HG03442 (cell line): ENCODE data around the gene F11.
"Not testable (repeated sequence)": the region's sequence is repeated elsewhere in the genome, so short reads cannot be mapped to it uniquely, and the experiment has no call there.

ENCODE experiments used
- ATAC-seq: cut with Tn5 transposase; IDR thresholded peaks from one replicate; pipeline ENCODE4 v1.9.1; 2021; ENCODE audit warnings: mild to moderate bottlenecking, moderate library complexity; ENCODE audit not compliant: unreplicated experiment

Gene F11

DNA sequence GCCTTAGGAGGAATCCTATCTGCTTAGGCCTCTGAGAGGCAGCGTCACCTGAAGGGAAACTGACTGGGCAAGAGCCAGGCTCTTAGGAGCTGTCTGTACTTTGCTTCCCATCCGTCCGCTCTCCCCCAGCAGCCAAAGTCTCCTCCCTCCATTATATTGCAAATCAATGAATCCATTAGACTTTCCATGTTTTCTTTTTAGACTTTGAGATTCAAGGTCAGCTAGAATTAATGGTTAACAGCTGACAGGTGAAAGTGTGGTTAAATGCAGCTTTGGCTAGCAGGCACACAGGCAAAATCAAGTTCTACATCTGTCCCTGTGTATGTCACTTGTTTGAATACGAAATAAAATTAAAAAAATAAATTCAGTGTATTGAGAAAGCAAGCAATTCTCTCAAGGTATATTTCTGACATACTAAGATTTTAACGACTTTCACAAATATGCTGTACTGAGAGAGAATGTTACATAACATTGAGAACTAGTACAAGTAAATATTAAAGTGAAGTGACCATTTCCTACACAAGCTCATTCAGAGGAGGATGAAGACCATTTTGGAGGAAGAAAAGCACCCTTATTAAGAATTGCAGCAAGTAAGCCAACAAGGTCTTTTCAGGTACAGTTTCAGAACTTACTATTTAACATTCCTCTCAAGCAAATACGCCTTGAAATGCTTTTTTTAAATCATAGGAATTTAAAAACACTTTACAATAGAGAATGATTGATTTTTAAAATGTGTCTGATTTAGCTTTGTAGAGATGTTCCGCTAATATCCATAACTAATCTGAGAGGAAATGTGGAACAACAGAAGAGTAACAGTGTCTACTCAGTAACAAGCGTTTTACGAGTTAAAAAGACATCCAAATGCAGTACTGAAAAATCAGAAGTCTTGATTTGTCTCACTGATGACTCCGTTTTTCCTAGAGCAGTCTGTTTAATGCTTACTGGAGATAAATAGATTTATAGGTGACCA, at the start of gene F11:
Gene F11 (plus strand): TSS at position 507 of the 970 bp plus-strand sequence. CDS start 948 bp downstream, outside the sequence.
- ATAC-seq, result no peak

DNA sequence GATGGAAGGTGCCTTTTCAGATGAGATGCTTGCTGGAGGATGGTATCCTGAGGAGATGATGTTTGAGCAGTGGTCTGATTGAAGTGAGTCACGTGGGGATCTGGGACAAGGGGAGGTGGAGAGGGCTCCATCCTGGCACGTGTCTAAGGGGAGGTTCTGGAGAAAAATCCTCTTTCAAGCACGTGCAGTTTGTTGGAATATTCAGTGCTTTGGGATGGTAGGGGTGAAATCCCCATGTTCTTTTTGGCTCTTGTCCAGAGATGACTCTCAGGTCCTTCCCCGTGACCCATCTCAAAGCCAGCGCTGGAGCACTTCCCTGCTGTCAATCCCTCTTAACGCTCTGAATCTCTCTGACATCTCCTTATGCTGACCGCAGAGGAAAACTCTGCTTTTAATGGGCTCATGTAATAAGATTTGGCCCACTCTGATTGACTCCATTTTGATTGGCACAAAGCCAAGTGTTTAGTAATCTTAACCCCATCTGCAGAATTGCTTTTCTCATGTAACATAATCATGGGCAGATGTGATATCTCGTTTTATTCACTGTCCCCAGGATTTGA, 49.4 kb upstream of the F11 start:
- no peak for ATAC-seq

DNA sequence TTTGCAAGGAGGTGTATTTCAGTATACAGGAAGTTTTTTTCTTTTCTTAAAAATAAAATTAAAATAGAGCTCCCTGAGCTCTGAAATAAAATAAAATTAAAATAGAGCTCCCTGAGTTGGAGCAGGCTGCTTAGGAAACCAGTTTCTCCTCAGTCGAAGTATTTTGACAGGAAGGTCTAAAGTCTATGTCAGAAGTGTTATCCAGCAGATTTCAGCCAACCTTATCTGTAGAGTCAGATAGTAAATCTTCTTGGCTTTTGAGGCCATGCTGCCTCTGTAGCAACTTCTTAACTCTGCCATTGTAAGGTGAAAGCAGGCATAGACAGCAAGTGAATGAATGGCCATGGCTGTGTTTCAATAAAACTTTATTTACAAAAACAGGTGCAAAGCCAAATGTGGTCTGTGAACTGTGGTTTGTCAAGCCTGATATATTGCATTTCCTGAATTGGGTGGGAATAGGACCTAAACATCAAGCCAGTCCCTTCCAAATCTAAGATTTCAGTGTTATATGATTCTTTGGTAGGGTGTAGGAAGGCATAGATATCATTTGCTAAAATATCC, 48.2 kb upstream of the F11 start:
- no peak for ATAC-seq

DNA sequence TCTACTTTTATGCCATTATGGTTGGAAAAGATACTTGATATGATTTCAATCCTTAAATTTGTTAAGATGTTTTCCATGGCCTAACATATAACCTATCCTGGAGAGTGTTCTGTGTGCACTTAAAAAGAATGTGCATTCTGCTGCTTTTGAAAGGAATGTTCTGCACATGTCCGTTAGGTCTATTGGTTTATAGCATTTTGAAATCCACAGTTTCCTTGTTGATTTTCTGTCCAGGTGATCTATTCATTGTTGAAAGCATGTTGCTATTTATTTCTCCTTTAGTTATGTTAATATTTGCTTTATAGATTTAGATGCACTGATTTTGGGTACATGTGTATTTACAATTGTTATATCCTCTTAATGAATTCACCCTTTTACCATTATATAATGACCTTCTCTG, 44.4 kb upstream of the F11 start:
- no peak for ATAC-seq

DNA sequence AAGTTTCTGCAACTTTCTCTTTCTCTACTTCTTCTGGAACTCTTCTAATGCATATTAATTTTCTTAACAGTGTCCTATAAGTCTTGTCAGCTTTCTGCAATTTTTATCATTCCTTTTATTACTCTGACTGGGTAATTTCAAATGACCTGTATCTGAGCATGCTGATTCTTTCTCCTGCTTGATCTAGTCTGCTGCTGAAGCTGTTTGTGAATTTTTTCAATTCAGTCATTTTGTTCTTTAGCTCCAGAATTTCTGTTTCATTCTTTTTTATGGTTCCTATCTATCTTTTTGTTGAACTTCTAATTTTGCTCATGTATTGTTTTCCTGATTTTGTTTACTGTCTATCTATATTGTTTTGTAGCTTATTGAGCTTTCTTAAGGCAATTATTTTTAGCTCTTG, 40.1 kb upstream of the F11 start:
- no peak for ATAC-seq

DNA sequence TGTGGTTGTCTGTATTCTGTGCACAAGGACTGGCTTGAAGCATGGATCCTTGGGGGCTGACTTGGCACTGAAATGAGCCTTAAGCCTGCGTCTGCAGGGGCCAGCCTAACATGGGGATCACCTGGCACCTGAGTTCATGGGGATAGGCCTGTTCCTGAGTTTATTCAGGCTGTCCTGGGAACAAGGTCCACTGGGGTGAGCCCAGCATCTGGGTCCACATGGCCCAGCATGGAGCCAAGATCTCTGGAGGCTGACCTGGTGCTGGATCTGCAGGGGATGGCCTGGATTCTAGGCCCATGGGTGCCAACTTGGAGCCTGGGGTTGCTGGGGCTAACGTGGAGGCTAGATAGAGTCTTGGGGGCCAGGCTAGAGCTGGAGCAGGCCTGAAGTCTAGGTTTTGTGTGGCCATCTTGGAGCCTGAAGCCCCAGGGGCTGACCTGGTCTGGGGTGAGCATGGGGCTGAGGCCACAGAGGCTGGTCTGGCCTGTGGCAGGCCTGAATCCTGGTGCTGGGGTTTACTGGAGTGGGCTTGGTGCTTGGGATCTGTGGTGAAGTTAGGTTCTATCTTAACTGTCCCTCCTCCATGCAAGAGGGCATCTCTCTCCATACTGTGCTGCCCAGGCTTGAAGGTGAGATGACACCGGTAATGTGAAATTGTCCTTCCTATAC, 39.3 kb upstream of the F11 start:
- no peak for ATAC-seq

DNA sequence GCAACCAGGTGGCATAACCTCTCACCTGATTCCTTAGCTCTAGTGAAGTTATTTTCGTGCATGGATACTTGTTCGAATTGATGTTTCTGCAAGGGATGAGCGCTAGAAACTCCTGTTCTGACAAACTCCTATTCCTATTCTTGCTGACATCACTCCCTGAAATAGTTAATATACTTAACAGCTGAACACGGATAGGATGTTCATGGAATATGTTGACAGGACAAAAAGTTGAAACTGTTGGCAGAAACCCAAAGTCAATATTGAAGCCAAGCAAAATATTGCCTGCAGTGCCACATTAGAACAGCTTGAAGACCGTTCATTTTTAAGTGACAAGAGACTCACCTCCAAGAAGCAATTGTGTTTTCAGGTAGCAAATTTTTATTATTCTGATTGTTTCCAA, 38.8 kb upstream of the F11 start, which contains the start of gene KLKB1:
Gene KLKB1 (plus strand): TSS at position 287 of the 400 bp plus-strand sequence. CDS start 689 bp downstream, outside the sequence.
- no peak for ATAC-seq

DNA sequence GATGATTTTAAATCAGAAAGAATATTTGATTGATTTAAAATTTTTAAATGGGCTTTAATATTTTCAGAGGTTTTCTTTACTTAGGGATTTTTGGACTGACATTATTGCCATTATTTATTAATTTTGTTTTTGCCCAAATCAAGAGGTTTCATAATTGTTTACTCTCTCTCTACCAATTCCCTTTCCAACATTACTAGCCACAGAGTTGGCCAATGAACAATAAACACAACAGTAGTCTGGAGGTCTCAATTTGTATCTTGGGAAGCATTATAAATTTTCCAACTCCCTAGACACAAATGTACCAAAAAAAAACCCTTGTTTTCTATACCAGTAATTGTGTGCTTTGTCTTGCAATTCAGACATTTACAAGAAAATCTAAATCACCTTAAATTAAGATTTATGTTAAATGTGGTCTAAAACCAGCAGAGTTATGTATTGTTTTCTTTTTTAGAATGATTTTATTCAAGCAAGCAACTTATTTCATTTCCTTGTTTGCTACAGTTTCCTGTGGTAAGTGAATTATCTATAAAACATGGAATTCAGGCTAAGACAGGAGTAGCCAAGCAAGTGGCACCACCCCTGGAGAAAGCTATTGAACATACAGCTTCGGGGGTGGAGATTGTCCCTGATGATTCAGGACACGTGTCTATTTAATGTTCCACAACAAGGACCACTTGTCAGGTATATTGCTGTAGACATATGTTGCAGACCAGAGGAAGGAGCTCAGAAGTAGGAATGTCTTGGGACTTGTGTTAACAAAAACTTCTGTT, 38.1 kb upstream of the F11 start:
- ATAC-seq, result no peak

DNA sequence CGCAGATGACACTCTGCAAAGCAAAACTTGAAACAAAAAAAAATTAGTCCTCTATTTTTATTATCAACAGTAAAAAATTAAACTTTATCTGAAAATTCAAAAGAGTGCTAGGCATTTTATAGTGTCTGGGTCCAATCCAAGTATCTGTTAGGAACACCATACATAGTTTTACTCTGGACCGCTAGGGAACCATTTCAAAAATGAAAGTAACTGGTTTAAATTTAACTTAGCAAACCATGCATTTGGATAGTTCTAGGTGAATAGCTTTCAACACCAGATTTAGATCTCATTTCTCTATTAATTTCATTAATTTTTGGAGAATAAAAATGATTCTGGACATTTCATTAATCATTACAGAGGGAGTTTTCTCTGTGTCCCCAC, 37.5 kb upstream of the F11 start:
- no peak for ATAC-seq

DNA sequence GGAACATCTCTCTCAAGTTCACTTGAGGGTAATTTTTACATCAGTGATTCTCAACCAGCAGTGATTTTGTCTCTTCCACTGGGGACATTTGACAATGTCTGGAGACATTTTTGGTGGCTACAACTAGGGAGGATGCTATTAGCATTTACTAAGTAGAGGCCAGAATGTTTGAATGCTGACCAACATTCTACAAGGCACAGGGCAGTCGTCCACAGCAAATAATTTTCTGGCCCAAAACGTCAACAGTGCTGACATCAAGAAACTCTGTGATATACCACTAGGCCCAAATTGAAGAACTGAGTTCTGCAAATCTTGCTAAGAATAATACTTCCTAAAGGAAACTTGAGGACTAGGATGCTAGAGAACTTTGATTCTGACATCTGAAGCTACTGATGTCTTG, 31.6 kb upstream of the F11 start:
- no peak for ATAC-seq

DNA sequence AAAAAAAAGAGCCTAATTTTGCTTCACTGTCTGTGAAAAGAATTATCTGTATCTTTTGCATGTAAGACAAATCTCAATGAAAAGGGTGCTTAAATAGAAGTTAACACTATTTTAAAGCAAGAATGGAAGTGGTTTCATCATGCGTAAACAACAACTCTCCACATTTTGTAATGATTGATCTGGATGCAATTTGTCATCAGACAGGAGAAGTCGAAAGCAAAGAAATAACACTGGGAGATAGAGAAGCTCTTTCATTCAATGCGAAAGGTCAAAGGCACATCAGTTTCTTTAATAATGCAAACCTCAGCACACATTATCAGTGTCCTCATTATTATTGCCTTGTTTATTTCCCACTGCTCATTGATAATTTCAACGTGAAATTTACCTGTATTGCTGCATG, 29.9 kb upstream of the F11 start:
- ATAC-seq, result no peak

DNA sequence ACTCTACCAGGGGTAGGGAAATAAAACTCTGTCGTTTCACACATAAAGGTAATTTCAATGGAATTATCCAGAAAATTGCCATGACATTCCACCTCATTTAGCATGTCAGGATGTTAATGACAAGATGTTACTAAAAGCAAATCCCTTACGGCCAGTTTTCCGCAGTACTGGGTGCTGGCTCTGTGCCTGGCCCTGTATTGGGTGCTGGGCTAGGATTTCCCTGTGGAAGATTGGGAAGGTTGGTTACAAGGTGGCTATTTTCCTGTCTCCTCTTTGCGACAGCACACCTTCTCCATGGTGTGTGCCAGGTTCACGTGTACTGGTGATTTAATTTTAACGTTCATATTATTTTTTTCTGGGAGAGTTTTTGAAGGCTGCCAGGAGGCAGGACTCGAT, 25.5 kb upstream of the F11 start:
- no peak for ATAC-seq

DNA sequence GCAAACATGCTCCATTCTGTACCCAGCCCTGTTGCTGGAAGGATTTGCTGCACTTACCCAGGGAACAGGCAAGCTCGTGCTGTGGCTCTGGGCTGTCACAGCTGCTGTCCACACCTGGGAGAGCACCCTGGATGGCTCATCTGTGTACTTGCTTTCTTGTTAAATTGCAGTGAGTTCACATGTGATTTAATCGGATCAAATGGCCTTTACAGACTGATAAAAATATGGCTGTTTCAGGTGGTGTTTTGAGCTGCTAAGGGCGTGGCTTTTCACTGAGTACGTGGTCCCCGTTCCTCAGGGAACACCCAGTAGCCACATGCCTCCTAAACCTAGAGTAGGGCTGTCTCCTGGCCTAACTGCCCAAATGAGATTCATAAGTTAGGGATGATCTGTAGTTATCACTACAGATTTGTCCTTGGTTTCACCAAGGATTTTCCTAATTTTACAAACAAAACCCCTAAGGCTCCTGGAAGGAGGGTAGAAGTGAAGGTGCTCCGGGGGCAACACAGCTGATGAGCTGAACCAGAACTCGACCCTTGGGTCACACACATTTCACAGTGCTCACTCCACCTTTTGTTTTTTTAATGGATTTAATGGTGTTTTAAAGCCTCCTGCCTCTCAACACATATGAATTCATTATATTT, 25.0 kb upstream of the F11 start:
- ATAC-seq, result no peak

DNA sequence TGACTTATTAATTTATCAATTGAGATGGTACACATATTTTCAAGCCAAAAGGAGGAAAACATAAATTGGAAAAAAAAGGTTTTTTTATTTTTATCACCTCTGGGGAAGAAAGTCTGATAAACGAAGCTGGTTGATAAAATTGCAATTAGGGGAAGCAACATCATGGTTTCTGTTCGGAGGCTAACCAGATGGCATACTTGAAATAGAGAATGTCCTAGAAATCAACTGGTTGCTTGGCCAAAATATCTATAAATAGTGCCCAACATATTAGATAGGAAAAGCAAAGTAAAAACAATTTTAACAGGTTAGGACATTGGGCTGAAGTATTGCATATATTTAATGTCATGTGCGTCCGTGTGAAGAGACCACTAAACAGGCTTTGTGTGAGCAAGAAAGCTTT, 24.4 kb upstream of the F11 start:
- ATAC-seq, result no peak

DNA sequence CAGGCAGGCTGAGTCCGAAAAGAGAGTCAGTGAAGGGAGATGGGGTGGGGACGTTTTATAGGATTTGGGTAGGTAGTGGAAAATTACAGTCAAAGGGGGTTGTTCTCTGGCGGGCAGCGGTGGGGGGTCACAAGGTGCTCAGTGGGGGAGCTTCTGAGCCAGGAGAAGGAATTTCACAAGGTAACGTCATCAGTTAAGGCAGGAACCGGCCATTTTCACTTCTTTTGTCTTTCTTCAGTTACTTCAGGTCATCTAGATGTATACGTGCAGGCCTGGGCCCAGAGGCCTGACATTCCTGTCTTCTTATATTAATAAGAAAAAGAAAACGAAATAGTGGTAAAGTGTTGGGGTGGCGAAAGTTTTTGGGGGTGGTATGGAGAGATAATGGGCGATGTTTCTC, 24.0 kb upstream of the F11 start:
- ATAC-seq, result not testable (repeated sequence)

DNA sequence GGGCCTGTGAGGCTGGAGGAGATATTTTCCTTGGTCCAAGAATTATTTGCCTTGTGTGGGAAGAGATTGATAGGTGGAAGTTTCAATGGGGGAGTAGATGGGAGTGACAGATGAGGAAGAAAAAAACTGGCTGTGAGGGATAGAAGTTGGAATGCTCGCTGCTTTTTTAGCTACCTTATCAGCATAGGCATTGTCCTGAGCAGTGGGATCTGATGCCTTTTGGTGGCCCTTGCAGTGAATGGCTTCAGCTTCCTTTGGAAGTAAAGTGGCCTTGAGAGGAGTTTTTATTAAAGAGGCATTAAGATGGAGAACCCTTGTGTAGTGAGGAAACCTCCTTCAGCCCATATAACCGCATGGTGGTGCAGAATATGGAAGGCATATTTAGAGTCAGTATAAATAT, 22.7 kb upstream of the F11 start:
- ATAC-seq, result no peak

DNA sequence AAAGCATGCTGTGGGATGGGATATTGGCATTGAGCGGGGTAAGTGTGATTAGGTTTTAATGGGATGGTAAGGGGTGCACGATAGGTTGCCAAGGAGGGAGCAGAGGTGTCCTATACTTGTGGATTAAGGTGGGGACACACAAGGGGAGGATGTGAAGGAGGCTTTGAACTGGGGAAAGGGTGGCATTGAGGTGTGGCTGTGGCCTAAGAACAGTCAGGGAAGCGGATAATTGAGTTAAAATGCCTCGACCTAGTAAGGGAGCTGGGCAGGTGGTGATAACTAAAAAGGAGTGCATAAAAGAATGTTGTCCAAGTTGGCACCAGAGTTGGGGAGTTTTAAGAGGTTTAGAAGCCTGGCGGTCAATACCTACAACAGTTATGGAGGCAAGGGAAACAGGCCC, 21.2 kb upstream of the F11 start:
- ATAC-seq, result no peak

DNA sequence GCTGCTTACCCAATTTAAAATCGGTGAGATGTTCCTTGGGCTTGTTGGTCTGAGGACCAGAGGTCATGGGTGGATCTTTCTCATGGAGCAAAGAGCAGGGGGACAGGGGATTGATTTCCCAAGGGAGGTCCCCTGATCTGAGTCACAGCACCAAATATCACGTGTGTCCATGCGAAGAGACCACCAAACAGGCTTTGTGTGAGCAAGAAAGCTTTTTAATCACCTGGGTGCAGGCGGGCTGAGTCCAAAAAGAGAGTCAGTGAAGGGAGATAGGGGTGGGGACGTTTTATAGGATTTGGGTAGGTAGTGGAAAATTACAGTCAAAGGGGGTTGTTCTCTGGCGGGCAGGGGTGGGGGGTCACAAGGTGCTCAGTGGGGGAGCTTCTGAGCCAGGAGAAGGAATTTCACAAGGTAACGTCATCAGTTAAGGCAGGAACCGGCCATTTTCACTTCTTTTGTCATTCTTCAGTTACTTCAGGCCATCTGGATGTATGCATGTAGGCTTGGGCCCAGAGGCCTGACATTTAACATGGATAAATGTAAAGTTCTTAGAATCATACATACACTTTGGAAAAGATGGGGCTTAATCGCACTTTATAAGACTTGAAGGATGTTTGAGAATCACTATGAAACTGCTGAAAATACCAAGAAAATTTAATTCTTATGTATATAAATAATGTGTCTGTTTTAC, 18.8 kb upstream of the F11 start:
- not testable (repeated sequence) for ATAC-seq

DNA sequence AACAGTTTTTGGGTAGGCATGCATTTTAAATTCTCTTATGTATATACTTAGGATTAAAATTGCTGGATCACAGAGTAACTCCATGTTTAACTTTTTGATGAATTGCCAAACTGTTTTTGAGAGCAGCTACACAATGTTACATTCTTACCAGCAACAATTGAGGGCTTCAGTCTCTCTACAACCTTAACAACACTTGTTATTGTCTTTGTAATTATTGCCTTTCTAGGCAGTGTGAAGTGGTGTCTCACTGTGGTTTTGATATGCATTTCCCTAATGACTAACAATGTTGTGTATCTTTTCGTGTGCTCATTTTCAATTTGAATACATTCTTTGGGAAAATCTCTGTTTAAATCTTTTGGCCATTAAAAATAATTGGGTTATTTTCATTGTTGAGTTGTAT, 17.3 kb upstream of the F11 start:
- no peak for ATAC-seq
